ENCODE results near the gene SLC24A5.

The SLC24A5 gene

DNA sequence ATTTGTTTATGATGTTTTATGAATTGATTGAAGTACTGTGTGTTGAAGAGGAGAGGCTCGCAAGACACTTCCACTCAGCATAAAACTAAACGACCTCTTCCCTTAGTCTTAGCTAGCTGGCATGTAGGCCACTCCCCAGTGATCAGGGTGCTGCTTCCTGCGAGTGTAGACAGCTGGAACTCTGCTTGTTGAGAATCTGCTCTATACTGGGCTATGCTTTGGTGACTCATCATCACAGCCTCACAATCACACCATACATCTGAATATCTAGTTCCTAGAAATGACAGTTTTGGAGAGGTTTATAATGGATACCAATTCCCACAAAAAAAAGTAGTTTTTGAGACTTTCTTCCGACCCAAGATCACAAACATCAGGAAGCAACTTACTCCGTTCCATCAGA lies 1.5 kb upstream of the SLC24A5 start:
- no peak for DNase-seq

DNA sequence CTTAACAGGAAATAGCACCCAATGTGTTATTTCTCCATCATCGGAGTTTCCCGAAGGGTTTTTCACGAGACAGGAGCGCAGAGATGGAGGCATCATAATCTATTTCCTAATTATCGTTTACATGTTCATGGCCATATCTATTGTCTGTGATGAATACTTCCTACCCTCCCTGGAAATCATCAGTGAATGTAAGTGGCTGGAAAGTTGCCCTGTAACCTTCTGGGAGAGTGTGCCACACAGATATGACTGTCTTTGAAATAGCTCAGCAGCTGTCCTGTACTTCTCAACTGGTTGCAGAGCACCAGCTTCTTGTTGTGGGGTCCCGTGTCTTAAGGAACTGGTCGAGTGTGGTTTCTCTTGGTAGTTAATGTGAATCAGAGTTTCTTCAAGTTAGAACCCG lies 1.1 kb downstream of the SLC24A5 start:
- DNase-seq: no peak

DNA sequence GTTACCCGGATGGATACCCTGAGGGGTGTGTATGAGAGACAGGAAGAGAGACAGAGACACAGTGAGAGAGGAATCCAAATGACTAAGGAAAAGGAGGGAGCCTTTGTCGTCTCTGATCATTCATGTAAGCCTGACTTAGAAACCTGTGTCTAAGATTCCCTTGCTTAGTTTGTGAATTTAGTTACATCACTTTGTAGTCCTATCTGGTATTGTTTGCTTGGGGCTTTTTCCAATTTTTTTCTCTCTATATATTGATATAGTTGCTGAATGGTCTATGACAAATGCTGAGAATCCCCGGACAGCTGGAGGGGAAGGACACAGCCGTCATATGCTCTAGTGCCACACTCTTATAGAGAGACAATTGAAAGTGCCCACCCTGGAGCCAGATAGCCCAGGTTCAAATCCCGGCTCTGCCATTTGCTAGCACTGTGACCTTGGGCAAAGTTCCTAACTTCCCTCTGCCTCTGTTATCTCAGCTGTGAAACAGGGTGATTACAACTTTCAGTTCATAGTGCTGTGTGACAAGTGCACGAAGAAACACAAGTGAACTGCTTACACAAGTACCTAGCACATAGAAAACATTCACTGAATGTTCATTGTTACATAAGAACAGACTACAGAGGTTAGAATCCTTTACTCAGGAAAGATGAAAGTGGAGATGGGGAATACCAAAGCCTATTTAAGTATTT lies 6.0 kb downstream of the SLC24A5 start:
- DNase-seq: no peak

- no peak for DNase-seq
Measured at GRCh38 chr15:48131324-48131723, 10.5 kb downstream of the SLC24A5 start.

GRCh38 chr15:48132874-48133273 lies 12.1 kb downstream of the SLC24A5 start:
- DNase-seq: no peak

DNA sequence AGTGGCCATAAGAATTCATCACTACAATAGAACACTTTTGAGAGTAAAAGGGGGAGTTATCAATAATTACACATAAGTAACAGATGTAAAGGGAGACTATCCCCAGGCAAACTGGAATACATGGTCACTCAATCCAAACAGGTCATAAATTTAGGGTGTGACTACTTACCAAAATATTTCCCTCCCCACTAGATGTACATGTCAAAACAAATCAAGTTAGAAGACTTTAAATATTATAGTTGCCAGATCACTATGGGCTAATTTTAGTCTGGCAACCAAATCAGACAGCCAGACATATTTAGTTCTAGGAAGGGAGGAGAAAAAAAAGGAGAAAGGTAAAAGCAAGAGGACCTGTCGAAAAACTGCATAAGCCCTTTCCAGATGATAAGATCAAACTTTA lies 23.1 kb downstream of the SLC24A5 start:
- no peak for DNase-seq

DNA sequence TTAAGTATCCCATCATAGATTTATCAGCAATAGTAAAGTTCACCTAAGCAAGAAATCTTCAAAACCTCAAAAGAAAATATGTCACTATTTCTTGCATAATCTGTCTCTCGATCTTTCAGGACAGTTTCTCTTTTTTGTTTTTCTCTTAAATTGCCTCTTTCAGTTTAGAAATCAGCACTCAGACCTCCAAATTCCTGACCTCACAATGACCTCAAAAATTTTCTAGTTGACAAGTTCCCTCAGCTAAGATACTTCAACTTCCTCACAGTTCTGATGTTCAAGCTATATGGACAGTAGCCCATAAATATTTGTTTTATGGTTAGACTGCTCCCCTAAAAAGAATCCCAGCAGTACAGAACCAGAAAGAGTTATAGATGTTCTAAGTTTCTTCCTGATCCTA lies 24.1 kb downstream of the SLC24A5 start:
- DNase-seq: no peak

- no peak for DNase-seq
Measured at GRCh38 chr15:48145923-48146322, 25.1 kb downstream of the SLC24A5 start.

DNA sequence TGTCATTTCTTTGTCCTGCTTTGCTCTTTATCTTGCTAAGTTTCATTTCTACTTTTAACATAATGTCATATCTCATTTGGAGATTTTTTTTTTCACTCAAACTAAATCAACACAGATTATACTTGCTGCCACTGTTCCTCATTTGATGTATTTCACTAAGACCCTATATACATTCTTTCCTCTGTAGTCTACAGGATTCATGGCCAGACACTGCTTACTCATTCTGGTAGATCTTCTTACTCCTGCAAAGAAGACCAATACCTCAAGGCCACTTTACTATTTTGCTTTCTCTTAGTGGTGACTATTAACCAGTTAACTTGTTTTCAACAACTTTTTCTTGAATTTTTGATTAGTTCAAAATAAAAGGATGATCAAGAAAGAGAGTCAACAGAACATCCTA lies 26.6 kb downstream of the SLC24A5 start:
- DNase-seq: no peak

DNA sequence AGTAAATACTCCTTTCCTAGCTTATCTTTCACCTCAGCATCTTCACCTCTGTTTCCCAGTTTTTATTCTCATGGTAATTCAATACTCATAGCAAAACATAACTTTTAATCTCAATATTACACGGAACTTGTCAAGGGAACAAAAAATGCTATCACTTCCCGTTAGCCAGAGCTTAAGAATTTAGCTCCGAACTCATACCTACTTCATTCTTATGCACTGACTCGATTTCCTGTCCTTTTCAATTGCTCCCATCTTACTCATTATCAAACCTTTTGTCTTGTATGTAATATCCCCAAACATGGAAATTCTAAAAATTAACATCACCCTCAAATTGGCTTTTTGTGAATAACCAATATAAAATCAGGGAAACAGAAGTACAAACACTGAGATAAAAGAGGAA lies 29.1 kb downstream of the SLC24A5 start:
- no peak for DNase-seq

DNA sequence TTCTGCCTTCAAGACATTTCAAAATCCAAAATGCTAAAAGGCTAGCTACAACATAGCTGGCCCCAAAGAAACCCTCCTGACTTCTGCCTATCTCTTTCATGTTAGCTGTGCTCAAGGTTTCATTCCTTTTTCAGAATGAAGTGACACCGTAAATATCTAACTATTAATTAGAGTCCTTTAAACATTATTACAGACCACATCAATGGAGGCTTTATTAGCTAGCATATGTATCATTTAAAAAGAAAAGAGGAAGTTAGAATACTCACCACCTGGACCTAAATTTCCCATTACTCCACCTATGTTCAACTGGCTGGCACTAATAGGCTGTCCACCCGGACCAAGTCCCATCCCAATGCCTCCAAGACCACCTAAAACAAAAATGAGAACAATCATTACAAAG lies 32.7 kb downstream of the SLC24A5 start:
- DNase-seq: no peak

GRCh38 chr15:48168616-48169015 lies 47.8 kb downstream of the SLC24A5 start:
- DNase-seq: no peak

- peak; percentile 63 for DNase-seq
Measured at GRCh38 chr15:48170981-48171380, 50.2 kb downstream of the SLC24A5 start.

- no peak for DNase-seq
Measured at GRCh38 chr15:48175126-48175525, 54.3 kb downstream of the SLC24A5 start.

- peak; percentile 10 for DNase-seq
Measured at GRCh38 chr15:48176112-48176511, 55.3 kb downstream of the SLC24A5 start.

DNA sequence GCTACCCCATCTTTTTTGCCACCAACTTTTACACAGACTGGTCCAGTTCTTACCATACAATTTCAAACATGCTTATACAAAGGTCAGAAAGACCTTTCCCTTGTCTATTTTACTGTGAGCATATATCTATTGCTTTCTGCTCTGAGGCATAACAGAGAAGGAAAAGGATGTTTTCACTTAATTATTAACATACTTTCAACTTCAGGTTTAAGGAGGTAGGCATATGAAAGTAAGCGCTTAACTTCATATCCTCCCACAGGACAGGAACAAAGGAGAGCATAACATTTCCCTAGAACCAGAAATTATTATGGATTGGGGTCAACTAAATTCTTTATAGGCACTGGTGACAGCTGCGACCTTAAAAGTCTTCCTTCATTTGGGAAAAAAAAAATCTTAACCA lies 56.2 kb downstream of the SLC24A5 start:
- DNase-seq: no peak

- DNase-seq: peak; percentile 65
Measured at GRCh38 chr15:48177383-48177765, 56.6 kb downstream of the SLC24A5 start.

- peak; percentile 89 for DNase-seq
Measured at GRCh38 chr15:48177766-48178647, 57.2 kb downstream of the SLC24A5 start, which contains the start of gene MYEF2. Gene MYEF2 (minus strand): TSS chr15:48178295. CDS start chr15:48178237, 58 bp downstream.

GRCh38 chr15:48178648-48178931 lies 57.8 kb downstream of the SLC24A5 start:
- DNase-seq: no peak

GRCh38 chr15:48182749-48183148 lies 62.0 kb downstream of the SLC24A5 start:
- no peak for DNase-seq

DNA sequence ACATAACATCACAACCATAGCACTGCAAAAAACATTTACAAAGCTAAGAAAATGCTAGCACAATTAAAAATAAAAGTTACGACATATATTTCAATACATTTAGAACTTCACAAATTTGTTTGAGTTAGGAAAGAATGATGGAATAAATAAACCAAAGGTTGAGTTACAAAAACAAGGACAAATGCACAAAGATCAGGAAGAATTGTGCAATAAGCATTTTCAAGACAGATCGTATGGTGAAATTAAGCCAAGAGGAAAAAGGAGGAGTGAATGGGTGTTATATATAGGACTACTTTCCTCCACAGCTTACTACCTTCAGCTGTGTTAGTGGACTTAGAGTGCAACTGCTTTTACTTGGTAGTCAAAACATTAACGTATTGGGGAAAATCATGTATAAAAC lies 64.7 kb downstream of the SLC24A5 start:
- no peak for DNase-seq

GRCh38 chr15:48186271-48186670 lies 65.5 kb downstream of the SLC24A5 start:
- peak; percentile 92 for DNase-seq

- peak; percentile 27 for DNase-seq
Measured at GRCh38 chr15:48190932-48191573, 70.3 kb downstream of the SLC24A5 start.
